CD4-positive, CD25-positive, alpha-beta regulatory T cell (primary cell): Measurements from ENCODE around the gene PTPN5. TPM values are rescaled to one million over a fixed set of nuclear protein-coding genes. Genes with fewer than 3 reads are reported as not detected.

Source experiments
- ATAC-seq, 2 donors: fragments of 150-1000 bp; cut with Tn5 transposase; one replicate each; pipeline ENCODE4 v1.10.0; 2021; ENCODE audit warnings: low read depth in 2 of 2, moderate number of reproducible peaks in 2 of 2, moderate library complexity in 1 of 2
- DNase-seq, 3 donors: peaks; one replicate each; pipeline versions ENCODE4 v3.0.0 to v3.0.0-alpha.2; 2012 to 2022; ENCODE audit warnings: mixed read lengths in 1 of 3
- H3K27ac ChIP-seq: one replicate; pipeline ENCODE4 v1.7.0; 2013; ENCODE audit warnings: mild to moderate bottlenecking, low read length; ENCODE audit not compliant: insufficient read depth, poor library complexity, severe bottlenecking
- H3K27me3 ChIP-seq: one replicate; pipeline ENCODE4 v1.7.0; 2013; ENCODE audit warnings: low read length; ENCODE audit not compliant: control insufficient read depth, insufficient read depth
- H3K36me3 ChIP-seq: one replicate; pipeline ENCODE4 v1.7.0; 2013; ENCODE audit warnings: mild to moderate bottlenecking, low read length, moderate library complexity; ENCODE audit not compliant: control insufficient read depth, insufficient read depth
- H3K4me1 ChIP-seq: 2 replicates; pipeline ENCODE4 v1.7.0; 2013; ENCODE audit warnings: mild to moderate bottlenecking, low read length; ENCODE audit not compliant: insufficient read depth, control insufficient read depth, poor library complexity, severe bottlenecking
- H3K4me3 ChIP-seq: one replicate; pipeline ENCODE4 v1.7.0; 2013; ENCODE audit warnings: low read depth, mild to moderate bottlenecking, low read length, moderate library complexity
- H3K9me3 ChIP-seq, 2 experiments: 1 replicate in 1 of 2; 2 replicates in 1 of 2; pipeline ENCODE4 v1.7.0; 2013; ENCODE audit warnings: low read length in 2 of 2, mild to moderate bottlenecking in 1 of 2, moderate library complexity in 1 of 2; ENCODE audit not compliant: control insufficient read depth in 2 of 2
- H3K27ac Mint-ChIP-seq, 3 donors: one replicate each; pipeline ENCODE4 v1.8.0; 2020 to 2022; ENCODE audit warnings: mild to moderate bottlenecking in 3 of 3, mixed read lengths in 3 of 3, moderate library complexity in 2 of 3
- H3K27me3 Mint-ChIP-seq: one replicate; pipeline ENCODE4 v1.8.0; 2022; ENCODE audit warnings: mild to moderate bottlenecking, mixed read lengths
- H3K36me3 Mint-ChIP-seq: one replicate; pipeline ENCODE4 v1.8.0; 2020; ENCODE audit warnings: mixed read lengths
- H3K4me1 Mint-ChIP-seq, 4 donors: one replicate each; pipeline ENCODE4 v1.8.0; 2020 to 2022; ENCODE audit warnings: mixed read lengths in 4 of 4, mild to moderate bottlenecking in 1 of 4
- H3K4me3 Mint-ChIP-seq, 4 donors: one replicate each; pipeline ENCODE4 v1.8.0; 2020 to 2022; ENCODE audit warnings: mild to moderate bottlenecking in 4 of 4, mixed read lengths in 4 of 4, moderate library complexity in 3 of 4
- H3K9me3 Mint-ChIP-seq, 7 donors: one replicate each; pipeline ENCODE4 v1.8.0; 2020 to 2022; ENCODE audit warnings: mixed read lengths in 7 of 7, mild to moderate bottlenecking in 3 of 7, moderate library complexity in 2 of 7
- polyA plus RNA-seq, 4 donors: library from polyadenylated mRNA; unstranded; fragments of 300-500 nt; fragmentation: Illumina TruSeq; gene quantifications; one replicate each; pipeline ENCODE4 v1.2.3, GENCODE V29; 2021
- total RNA-seq: library from RNA; stranded (reverse); gene quantifications from one replicate; pipeline ENCODE4 v1.2.3, GENCODE V29; 2022

The PTPN5 gene
- total and polyA plus RNA-seq, 5 donors from 2014 or later = not detected

GRCh38 chr11:18761741-18762140, 29.9 kb downstream of the PTPN5 start:
- Mint-ChIP-seq H3K36me3 (no peaks in the 10 kb centered on the region), H3K4me1 (peaks cover 0 to 5% (median 5%) of the 10 kb centered on the region in 4 donors), H3K4me3 (no peak overlapping the region), H3K9me3 (no peaks in the 10 kb centered on the region), H3K27me3 (peaks cover 8% of the 10 kb centered on the region), H3K27ac (no peak overlapping the region)
- ATAC-seq = no peak
- Histone ChIP-seq H3K4me3 (no peak overlapping the region), H3K9me3 (no peaks in the 10 kb centered on the region), H3K36me3 (no peaks in the 10 kb centered on the region), H3K27ac (no peak overlapping the region), H3K4me1 (peaks cover 3% of the 10 kb centered on the region), H3K27me3 (peaks cover 5% of the 10 kb centered on the region)
- DNase-seq = no peak

DNA sequence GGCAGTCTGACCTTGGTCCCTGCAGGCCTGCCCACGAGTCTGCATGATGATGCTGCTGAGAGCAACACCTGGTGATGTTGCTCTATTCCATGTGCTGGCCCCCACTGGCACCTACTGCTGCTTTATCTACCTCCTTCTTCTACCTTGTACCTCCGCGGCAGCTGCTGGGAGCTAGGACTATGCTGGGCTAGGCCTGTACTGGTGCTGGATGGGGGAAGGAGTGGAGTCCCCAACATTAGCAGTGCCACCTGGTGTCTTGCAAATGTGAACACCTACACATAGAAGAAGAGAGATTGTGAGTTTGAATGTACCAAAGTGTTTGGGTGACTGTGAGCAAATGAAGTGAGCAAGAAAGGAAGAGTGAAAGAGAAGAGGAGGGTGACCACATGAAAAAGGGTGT, 30.5 kb downstream of the PTPN5 start:
- no peak for ATAC-seq
- no peaks in the 10 kb centered on the region for H3K9me3 Mint-ChIP-seq
- peaks cover 8% of the 10 kb centered on the region for H3K27me3 Mint-ChIP-seq
- peaks cover 0 to 5% (median 5%) of the 10 kb centered on the region in 4 donors for H3K4me1 Mint-ChIP-seq
- no peak overlapping the region for H3K4me3 ChIP-seq
- H3K4me3 Mint-ChIP-seq = no peak overlapping the region
- DNase-seq = no peak
- H3K27ac ChIP-seq = no peak overlapping the region
- H3K36me3 ChIP-seq = no peaks in the 10 kb centered on the region
- H3K4me1 ChIP-seq = peaks cover 3% of the 10 kb centered on the region
- H3K27ac Mint-ChIP-seq = peak overlapping the region in 1 of 3 donors; percentile 12
- H3K36me3 Mint-ChIP-seq = no peaks in the 10 kb centered on the region
- no peaks in the 10 kb centered on the region for H3K9me3 ChIP-seq
- H3K27me3 ChIP-seq = peaks cover 5% of the 10 kb centered on the region

- no peak for ATAC-seq
- no peaks in the 10 kb centered on the region for H3K4me1 Mint-ChIP-seq
Measured at GRCh38 chr11:18757811-18758210, 33.8 kb downstream of the PTPN5 start.

GRCh38 chr11:18756889-18757288, 34.7 kb downstream of the PTPN5 start:
- ATAC-seq (no peak), DNase-seq (no peak)
- H3K9me3 Mint-ChIP-seq = peaks cover 0 to 3% (median 0%) of the 10 kb centered on the region in 7 donors
- H3K27ac ChIP-seq = no peak overlapping the region
- H3K4me1 Mint-ChIP-seq = no peaks in the 10 kb centered on the region
- H3K36me3 Mint-ChIP-seq = no peaks in the 10 kb centered on the region
- H3K4me3 Mint-ChIP-seq = no peak overlapping the region
- no peaks in the 10 kb centered on the region for H3K9me3 ChIP-seq
- H3K27me3 Mint-ChIP-seq = peaks cover 20% of the 10 kb centered on the region
- H3K36me3 ChIP-seq = no peaks in the 10 kb centered on the region
- no peaks in the 10 kb centered on the region for H3K4me1 ChIP-seq
- no peak overlapping the region for H3K27ac Mint-ChIP-seq
- no peak overlapping the region for H3K4me3 ChIP-seq
- peaks cover 5% of the 10 kb centered on the region for H3K27me3 ChIP-seq

More at GRCh38 chr11:18757811-18758210, 33.8 kb downstream of the PTPN5 start:
- H3K9me3 ChIP-seq = no peaks in the 10 kb centered on the region
- H3K27me3 ChIP-seq = peaks cover 5% of the 10 kb centered on the region
- no peak overlapping the region for H3K27ac ChIP-seq
- H3K36me3 Mint-ChIP-seq = no peaks in the 10 kb centered on the region
- peak overlapping the region in 1 of 3 donors; percentile 23 for H3K27ac Mint-ChIP-seq
- no peak for DNase-seq
- H3K9me3 Mint-ChIP-seq = peaks cover 0 to 3% (median 0%) of the 10 kb centered on the region in 7 donors
- no peak overlapping the region for H3K4me3 Mint-ChIP-seq
- H3K4me1 ChIP-seq = no peaks in the 10 kb centered on the region
- no peak overlapping the region for H3K4me3 ChIP-seq
- H3K27me3 Mint-ChIP-seq = peaks cover 15% of the 10 kb centered on the region
- H3K36me3 ChIP-seq = no peaks in the 10 kb centered on the region

GRCh38 chr11:18754308-18754707, 37.3 kb downstream of the PTPN5 start:
- Histone ChIP-seq H3K27ac (no peak overlapping the region), H3K9me3 (no peaks in the 10 kb centered on the region), H3K4me3 (no peak overlapping the region), H3K4me1 (no peaks in the 10 kb centered on the region), H3K27me3 (peaks cover 5% of the 10 kb centered on the region), H3K36me3 (no peaks in the 10 kb centered on the region)
- no peaks in the 10 kb centered on the region for H3K36me3 Mint-ChIP-seq
- peaks cover 24% of the 10 kb centered on the region for H3K27me3 Mint-ChIP-seq
- DNase-seq (no peak), ATAC-seq (no peak)
- H3K9me3 Mint-ChIP-seq = peaks cover 0 to 3% (median 0%) of the 10 kb centered on the region in 7 donors
- no peaks in the 10 kb centered on the region for H3K4me1 Mint-ChIP-seq
- no peak overlapping the region for H3K27ac Mint-ChIP-seq
- H3K4me3 Mint-ChIP-seq = no peak overlapping the region

DNA sequence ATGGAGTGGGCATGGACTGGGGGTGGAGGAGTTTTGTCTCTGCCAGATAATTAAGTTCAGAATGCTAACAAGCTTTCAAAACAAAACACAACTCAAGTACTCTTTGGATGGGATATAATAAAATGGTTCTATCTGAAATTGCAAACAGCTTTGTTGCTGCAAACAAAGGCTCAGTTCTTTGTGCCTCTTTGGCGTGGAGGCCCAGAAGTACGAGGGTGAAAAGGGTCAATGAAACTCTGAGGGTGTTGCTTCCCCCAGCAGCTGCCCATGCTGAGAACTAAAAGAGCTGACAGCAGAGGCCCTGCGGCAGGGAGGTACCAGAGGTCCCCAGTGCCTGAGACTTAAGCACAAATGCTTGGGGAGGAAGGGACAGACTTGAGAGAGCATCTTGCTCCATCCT, 39.1 kb downstream of the PTPN5 start:
- Histone ChIP-seq H3K36me3 (no peaks in the 10 kb centered on the region), H3K4me3 (no peak overlapping the region), H3K4me1 (no peaks in the 10 kb centered on the region), H3K9me3 (no peaks in the 10 kb centered on the region), H3K27me3 (peaks cover 5% of the 10 kb centered on the region), H3K27ac (no peak overlapping the region)
- no peak overlapping the region for H3K27ac Mint-ChIP-seq
- peaks cover 0 to 3% (median 0%) of the 10 kb centered on the region in 7 donors for H3K9me3 Mint-ChIP-seq
- H3K27me3 Mint-ChIP-seq = peaks cover 24% of the 10 kb centered on the region
- H3K4me1 Mint-ChIP-seq = no peaks in the 10 kb centered on the region
- DNase-seq (no peak), ATAC-seq (no peak)
- H3K4me3 Mint-ChIP-seq = no peak overlapping the region
- H3K36me3 Mint-ChIP-seq = no peaks in the 10 kb centered on the region

DNA sequence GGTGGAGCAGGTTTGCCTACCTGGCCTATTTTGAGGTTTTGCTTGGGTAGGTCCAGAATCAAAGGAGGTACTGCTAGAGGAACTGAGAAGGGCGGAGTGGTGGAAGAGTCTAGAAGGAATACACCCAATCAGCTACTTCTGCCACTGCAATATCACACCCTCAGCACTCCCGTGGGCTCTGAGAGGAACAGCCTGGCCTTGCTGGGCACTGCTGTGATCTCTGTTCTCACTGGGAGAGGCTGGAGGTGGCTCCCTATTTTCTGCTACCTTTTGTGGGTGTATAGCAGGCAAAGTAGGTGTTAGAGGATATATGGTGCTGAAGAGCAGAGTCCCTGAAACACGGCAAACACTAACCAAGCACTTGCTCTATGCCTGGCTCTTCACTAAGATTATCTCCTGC, 40.7 kb downstream of the PTPN5 start:
- Mint-ChIP-seq H3K9me3 (peaks cover 0 to 3% (median 0%) of the 10 kb centered on the region in 7 donors), H3K4me3 (no peak overlapping the region), H3K4me1 (no peaks in the 10 kb centered on the region), H3K27ac (peak overlapping the region in 1 of 3 donors; percentile 46), H3K27me3 (peaks cover 22% of the 10 kb centered on the region), H3K36me3 (no peaks in the 10 kb centered on the region)
- Histone ChIP-seq H3K27ac (no peak overlapping the region), H3K27me3 (no peaks in the 10 kb centered on the region), H3K9me3 (no peaks in the 10 kb centered on the region), H3K4me1 (no peaks in the 10 kb centered on the region), H3K36me3 (no peaks in the 10 kb centered on the region), H3K4me3 (no peak overlapping the region)
- ATAC-seq (no peak), DNase-seq (no peak)

- Histone ChIP-seq H3K4me1 (no peaks in the 10 kb centered on the region), H3K9me3 (no peaks in the 10 kb centered on the region), H3K4me3 (no peak overlapping the region), H3K27me3 (no peaks in the 10 kb centered on the region), H3K27ac (no peak overlapping the region), H3K36me3 (no peaks in the 10 kb centered on the region)
- Mint-ChIP-seq H3K27me3 (peaks cover 22% of the 10 kb centered on the region), H3K4me1 (no peaks in the 10 kb centered on the region), H3K4me3 (no peak overlapping the region), H3K27ac (no peak overlapping the region), H3K9me3 (peaks cover 0 to 3% (median 0%) of the 10 kb centered on the region in 7 donors), H3K36me3 (no peaks in the 10 kb centered on the region)
- DNase-seq = no peak
- ATAC-seq = no peak
Measured at GRCh38 chr11:18749681-18750319, 41.8 kb downstream of the PTPN5 start.
